T-helper 9 cell (primary cell): ENCODE data around the gene RPS6KA6.
"Not testable (repeated sequence)": the region's sequence is repeated elsewhere in the genome, so short reads cannot be mapped to it uniquely, and the experiment has no call there.

Experiments used
- DNase-seq: peaks from one replicate; pipeline ENCODE4 v3.0.0-alpha.2; 2020

Gene RPS6KA6

DNA sequence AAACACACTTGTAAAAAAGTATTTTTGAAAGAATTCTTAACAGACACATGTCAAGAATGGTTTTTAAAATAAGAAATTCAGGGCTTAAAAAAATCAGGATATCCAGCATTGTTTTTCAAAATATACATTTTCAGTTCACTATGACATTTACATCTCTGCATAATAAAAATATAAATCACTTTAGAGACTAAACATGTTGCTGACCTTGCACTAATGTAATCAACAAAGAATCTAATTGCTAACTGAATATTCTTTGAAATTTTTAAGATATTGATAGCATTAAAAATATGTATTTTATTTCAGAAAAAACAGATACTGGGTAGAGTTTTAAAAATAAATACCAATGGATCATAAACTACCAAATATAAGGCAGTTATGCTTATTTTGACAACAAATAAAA is 26.4 kb downstream of the RPS6KA6 start:
- no peak for DNase-seq

DNA sequence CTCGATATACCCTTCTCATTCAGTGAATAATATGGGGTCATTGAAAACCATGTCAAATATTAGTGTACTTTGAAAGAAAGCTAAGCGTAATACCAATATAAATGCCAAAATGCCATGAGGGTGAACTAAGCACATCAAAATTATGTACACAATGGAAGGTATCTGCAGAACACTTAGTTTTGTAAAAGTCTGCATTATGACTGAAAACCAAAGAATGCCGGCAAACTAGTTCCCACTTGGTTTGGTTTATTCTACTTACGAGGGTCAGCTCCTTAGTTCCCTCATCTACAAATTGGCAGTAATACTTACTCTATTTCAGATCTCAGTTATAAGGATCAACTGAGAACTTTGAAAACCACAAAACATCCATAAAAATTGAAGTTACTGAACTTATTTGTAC is 27.3 kb downstream of the RPS6KA6 start:
- DNase-seq: no peak

DNA sequence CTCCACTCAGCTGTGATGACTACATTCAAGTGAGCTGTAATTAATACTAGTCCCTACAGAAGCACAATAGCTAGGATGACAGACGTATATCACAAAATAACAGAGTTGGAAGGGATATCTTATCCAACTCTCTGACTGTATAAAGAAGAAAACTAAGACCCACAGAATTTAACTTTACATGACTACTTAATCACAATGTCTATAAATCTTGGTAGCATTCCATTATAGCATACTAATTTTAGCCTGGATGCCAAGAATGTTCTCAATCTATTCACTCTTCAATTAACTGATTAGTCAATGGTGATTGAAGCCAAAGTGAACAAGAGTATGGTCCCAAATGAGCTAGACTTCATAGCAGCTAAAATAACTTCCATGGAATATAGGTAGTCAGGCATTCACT is 31.2 kb downstream of the RPS6KA6 start:
- no peak for DNase-seq

DNA sequence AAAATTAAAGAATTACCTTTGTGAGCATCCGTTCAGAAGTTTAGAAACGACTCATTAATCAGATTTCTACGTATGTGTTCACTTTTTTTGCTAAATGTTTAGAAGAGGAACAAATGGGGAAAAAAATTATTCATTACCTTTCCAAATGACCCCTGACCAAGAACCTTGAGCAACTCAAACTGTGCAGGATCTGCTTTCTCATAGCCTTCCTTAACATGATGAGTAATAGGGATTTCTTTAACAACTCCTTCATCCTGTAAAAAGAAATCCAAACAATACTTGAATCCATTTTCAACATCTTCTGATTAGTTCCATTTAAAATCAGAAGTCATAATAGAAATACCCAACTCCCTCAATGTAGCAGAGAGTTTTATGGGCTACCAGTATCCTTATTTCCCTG is 32.1 kb downstream of the RPS6KA6 start:
- DNase-seq: no peak

DNA sequence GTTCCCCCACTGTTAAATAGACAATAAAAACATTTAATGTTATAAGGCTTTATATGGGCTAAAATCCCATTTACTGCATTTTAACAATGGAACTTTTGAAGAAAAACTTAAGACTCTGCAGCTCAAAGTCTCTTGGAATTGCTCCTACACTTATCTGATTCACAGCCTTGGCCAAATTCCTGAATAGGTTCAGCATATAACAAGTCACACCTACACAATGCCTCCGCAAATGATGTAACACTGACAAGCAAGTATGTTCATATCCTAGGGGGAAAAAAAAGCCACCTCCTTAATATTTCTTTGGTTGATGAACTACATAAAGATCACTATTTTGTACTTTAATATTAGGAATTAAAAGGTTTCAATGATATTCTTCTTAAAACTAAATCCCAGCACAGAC is 34.5 kb downstream of the RPS6KA6 start:
- DNase-seq: no peak

DNA sequence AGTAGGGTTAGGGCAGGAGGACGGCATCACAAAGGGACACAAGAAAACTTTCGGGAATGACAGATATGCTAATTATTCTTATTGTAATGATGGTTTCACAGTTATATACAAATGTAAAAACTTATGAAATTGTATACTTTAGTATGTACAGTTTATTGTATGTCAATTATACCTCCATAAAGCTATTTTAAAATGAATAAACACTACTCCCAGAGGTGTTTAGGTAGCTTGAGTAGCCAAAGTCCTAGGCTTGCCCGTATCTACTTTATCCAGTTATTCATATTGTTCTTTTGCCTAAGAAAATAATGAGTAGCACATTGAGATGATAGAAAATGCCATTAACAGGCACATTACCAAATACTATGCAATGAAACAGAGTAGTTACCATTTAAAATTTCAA is 43.0 kb downstream of the RPS6KA6 start:
- no peak for DNase-seq

DNA sequence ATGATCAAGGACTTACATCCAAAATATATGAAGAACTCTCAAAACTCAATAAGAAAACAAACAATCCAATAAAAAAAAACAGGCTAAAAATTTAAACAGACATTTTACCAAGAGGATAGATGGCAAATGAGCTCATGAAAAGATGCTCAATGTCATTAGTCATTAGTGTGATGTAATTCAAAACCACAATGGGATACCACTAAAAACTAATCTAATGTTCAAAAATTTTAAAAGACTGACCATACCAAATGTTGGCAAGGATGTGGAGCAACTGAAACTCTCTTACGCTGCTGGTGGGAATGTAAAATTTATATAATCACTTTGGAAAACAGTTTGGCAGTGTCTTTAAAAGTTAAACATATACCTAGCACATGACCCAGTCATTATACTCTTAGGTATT is 43.7 kb downstream of the RPS6KA6 start:
- no peak for DNase-seq

DNA sequence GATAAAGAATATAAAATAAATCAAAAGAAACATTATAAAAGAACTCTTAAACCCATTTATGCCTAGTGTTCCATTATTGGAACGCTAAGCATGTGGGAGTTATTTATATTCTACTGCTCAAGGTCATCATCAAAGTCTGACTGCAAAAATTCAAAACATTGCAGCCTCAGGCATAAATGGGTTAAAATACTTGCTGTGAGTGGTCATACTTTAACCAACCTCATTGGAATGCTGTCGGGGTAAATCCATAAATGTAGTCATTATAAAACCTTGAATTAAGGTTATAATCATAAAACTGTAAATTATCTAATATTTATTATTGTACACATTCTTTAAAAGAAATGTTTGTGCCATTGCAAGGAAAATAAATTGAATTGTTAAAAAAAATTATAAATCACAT is 55.0 kb downstream of the RPS6KA6 start:
- no peak for DNase-seq

DNA sequence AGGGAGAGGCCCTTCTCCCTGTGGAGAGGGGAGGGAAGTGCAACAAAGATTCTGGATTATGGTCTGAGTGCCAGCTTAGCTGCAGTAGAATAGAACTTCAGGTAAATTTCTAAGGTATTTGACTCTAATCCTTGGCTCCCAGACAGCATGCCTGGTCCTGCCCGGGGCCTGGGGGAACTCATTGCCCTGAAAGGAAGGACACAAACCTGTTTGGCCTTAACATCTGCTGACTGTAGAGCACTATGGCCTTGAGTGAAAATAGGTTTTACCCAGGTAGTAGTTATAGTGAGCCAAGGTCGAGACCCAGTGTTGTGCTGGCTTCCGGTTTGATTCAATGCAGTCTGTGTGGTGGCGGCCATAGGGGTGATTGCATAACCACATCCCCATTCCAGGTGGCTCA is 64.4 kb downstream of the RPS6KA6 start:
- DNase-seq: no peak

DNA sequence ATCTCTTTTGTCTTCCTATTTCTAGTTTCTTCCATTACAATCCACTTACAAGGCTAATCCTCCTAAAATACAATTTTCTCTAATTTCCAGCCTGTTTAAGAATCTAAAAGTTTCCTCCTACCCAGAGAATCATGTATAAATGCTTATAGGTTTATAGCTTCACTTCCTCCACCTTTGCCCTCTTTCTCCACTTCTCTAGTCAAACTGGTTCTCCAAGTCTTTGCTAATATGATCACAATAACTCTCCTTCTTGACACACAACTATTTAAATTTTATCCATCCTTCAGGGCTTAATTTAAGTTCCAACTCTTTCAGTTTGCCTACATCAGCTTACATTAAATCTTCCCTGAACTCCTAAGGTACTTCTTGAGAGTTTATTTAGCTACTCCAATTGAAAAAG is 69.2 kb downstream of the RPS6KA6 start:
- no peak for DNase-seq

DNA sequence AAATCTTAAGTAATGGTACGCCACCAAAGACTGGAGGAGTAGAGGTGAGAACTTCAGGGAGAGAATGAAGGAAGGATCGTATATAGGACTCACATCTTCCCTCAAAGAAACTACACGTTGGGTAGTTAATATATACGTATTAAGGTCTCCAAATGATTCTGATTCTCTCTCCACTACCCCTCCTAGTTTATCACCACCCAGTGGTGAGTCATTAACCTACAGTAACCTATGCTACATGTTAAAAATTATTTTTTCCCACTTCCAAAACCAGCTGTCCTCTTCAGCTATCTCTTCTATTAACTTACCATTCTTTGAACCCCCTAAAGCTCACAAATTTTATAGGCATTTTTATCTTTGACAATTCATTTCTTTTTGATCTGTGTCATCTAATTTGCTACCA is 69.7 kb downstream of the RPS6KA6 start:
- no peak for DNase-seq

DNA sequence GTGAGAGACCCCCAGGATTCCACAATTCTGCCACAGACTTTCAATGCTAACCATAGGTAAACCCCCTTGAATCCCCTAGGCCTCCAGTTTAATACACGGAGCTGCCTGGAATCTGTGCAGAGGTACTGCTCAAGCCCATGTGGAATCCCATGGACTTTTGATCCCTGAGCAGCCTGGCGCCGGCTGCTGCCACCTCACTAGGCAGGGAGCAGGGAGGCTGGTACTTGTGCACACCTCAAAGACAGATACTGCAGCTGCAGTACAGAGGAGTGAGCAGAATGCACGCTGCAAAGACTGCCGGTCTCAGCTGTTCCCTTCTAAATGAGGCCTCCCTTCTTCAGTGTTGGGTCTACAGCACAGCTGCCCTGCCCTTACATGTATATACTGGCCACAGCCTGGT is 79.4 kb downstream of the RPS6KA6 start:
- DNase-seq: no peak

DNA sequence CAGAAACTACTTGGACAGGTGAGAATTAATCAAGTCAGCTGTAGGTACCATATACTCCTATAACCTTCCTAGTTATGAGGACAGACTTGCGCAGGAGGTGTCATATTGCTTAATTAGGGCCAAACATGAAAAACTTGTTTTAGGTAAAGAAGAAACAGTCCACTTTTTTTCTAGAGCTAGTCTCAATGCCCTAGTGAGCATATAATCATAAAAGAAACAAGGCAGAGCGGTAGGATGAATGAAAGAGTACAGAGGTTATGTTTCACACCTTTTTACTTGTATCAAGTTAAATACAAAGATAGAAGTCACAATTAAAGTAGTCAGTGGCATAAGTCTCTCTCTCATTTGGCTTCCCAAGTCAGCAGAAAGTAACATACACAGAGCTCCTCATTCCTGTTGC is 88.9 kb downstream of the RPS6KA6 start:
- no peak for DNase-seq

DNA sequence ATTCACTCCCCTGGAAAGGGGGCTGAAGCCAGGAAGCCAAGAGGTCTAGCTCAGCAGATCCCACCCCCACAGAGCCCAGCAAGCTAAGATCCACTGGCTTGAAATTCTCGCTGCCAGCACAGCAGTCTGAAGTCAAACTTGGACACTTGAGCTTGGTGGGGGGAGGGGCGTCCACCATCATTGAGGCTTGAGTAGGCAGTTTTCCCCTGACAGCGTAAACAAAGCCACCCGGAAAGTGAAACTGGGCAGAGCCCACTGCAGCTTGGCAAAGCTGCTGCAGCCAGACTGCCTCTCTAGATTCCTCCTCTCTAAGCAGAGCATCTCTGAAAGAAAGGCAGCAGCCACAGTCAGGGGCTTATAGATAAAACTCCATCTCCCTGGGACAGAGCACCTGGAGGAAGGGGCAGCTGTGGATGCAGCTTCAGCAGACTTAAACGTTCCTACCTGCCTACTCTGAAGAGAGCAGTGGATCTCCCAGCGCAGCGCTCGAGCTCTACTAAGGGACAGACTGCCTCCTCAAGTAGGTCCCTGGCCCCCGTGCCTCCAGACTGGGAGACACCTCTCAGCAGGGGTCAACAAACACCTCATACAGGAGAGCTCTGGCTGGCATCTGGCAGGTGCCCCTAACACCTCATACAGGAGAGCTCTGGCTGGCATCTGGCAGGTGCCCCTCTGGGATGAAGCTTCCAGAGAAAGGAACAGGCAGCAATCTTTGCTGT is 108.4 kb downstream of the RPS6KA6 start:
- not testable (repeated sequence) for DNase-seq

DNA sequence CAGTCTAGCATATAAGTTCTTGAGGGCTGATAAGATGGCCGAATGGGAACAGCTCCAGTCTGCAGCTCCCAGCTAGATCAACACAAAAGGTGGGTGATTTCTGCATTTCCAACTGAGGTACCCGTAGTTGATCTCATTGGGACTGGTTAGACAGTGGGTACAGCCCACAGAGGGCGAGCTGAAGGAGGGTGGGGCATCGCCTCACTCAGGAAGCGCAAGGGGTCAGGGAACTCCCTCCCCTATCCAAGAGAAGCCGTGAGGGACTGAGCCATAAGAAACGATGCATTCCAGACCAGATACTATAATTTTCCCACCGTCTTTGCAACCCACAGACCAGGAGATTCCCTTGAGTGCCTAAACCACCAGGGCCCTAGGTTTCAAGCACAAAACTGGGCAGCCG is 109.0 kb downstream of the RPS6KA6 start:
- no peak for DNase-seq

DNA sequence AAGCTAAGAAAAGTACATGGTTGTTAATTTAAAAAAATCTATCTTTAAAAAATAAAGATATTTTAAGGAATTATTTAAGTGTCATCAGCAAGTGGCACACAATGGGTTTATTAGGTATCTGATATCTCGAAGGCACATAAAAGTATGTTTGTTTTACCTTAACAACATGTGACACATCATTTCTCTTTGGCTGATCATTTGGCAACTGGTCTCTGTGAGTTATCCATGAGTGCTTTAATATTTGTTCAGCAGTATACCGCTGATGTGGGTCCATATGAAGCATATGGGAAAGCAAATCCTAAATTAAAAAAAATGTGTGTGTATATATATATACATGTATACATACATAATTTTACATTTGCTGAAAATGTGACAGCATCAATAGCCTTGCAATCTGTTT is 123.2 kb downstream of the RPS6KA6 start:
- DNase-seq: no peak

DNA sequence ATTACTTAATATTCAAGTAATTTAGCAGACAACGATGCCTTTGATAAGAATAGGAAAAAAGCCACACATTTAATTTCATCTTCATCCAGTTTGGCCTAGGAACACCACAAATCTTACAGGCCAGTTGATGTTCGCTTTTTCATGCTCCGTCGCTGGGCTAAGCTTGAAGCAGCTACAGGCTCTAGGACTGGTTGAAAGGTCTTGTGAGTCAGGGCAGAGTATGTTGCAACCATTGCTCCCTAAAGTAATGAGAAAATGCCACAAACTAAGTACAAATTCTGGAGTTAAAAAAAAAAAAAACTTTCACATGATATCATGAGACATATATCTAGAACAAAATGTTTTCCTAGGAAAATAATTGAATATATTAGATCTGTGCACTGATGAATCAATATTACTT is 123.8 kb downstream of the RPS6KA6 start:
- no peak for DNase-seq

DNA sequence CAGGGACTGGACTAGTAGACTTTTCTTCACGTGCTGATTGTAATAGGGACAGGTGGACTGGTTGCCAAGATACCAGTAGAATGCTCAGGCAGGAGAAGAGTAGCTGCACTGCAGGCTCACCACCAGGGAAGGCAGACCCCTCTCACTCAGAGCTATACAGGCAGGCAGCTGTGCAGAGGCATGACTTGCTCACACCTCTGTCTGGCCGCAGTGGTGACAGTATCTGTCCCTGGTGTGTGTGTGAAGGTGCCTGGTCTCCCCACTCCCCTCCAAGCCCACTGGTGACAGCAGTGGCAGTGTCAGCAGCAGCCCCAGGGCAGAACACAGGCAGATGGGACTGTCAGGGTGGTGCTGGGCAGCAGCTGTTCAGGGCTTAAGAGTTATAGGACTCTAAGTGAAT is 140.7 kb downstream of the RPS6KA6 start:
- DNase-seq: no peak

DNA sequence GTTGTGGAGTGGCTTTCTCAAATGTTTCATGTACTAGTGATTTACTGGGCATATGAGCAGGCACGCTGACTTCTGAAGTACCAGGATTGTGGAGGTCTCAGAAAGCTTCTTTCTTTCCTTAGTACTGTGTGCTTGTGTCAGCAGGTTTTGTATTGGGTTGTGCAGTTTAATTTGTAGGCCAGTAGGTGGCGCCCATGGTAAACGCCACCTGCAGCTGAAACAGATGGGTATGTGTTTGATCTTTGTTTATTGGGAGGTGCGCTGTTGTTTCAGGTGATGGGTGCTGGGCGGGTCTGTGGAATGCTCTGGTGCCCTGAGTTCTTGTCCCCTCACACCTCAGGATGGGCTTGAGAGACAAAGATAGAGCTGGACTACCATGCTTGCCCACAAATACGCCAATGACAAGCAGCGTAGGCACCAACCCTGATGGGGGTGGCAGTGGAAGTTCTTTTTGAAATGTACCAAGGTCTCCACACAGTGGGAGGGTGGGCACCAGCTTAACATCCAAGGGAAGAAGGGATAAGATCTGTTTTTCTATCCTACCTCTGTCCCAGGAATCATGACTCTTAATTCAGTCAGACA is 141.5 kb downstream of the RPS6KA6 start:
- DNase-seq: no peak

DNA sequence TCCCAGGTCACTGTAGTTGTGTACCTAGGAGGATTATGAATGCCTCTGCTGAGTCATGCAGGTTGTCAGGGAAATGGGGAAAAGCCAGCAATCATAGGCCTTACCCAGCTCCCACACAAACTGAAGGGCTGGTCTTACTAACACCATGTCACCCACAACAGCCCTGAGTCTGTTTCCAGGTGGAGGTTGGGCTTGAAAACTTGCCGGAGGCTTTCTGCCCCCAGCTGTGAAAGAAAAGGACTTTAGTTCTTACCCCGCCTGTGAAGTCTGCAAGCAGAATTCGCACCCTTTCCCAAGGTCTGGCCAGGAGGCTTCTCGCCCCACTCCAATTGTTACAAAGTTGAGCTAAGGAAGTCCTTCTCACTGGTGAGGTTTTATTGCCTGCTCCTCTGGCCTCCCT is 143.9 kb downstream of the RPS6KA6 start:
- no peak for DNase-seq
